PFSK-1 (cell line): ENCODE results near the gene POR.

Experiments used
- FOXP2 ChIP-seq: optimal IDR thresholded peaks from 2 replicates; pipeline ENCODE3; 2011; ENCODE audit warnings: borderline replicate concordance, control low read depth, inconsistent platforms; ENCODE audit not compliant: insufficient read depth; ENCODE audit errors: extremely low read length, extremely low read depth
- POLR2AphosphoS5 ChIP-seq: IDR thresholded peaks from 2 replicates; pipeline ENCODE4 v1.6.1; 2012; ENCODE audit warnings: low read depth, mild to moderate bottlenecking, control low read depth, low read length, moderate library complexity
- REST ChIP-seq, 2 experiments: IDR thresholded peaks; 2 replicates each; pipeline versions ENCODE4 v1.6.1 to v1.8.0; 2011 to 2012; ENCODE audit warnings: low read depth in 2 of 2, low read length in 2 of 2, control low read depth in 1 of 2, inconsistent platforms in 1 of 2, mild to moderate bottlenecking in 1 of 2, moderate library complexity in 1 of 2; ENCODE audit not compliant: insufficient read depth in 1 of 2
- SIN3A ChIP-seq: IDR thresholded peaks from 2 replicates; pipeline ENCODE4 v1.6.1; 2012; ENCODE audit warnings: mild to moderate bottlenecking, low read length, moderate library complexity, borderline replicate concordance; ENCODE audit not compliant: insufficient read depth
- TAF1 ChIP-seq: IDR thresholded peaks from 2 replicates; pipeline ENCODE4 v1.6.1; 2012; ENCODE audit warnings: low read length, control low read depth, borderline replicate concordance; ENCODE audit not compliant: insufficient read depth

The POR gene

GRCh38 chr7:75981453-75982305, 66.7 kb downstream of the POR start:
- TF ChIP-seq TAF1 = no peak
- no peak for TF ChIP-seq FOXP2
- TF ChIP-seq REST (IDR thresholded peaks at IDR 0.05; ENCODE audit: insufficient read depth in 1 of 2, low read depth in 2 of 2, low read length in 2 of 2) = no peak
- no peak for TF ChIP-seq SIN3A
- no peak for TF ChIP-seq POLR2AphosphoS5

GRCh38 chr7:75982306-75983064, 67.5 kb downstream of the POR start:
- TF ChIP-seq TAF1 = no peak
- no peak for TF ChIP-seq FOXP2
- no peak for TF ChIP-seq POLR2AphosphoS5
- no peak for TF ChIP-seq REST (IDR thresholded peaks at IDR 0.05; ENCODE audit: insufficient read depth in 1 of 2, low read depth in 2 of 2, low read length in 2 of 2)
- no peak for TF ChIP-seq SIN3A

- TF ChIP-seq SIN3A (no peak), POLR2AphosphoS5 (no peak), FOXP2 (no peak), TAF1 (no peak), REST (IDR thresholded peaks at IDR 0.05; ENCODE audit: insufficient read depth in 1 of 2, low read depth in 2 of 2, low read length in 2 of 2) (no peak)
Measured at GRCh38 chr7:75983471-75984129, 68.6 kb downstream of the POR start.

GRCh38 chr7:75984130-75985008, 69.4 kb downstream of the POR start:
- TF ChIP-seq FOXP2 (no peak), TAF1 (no peak), SIN3A (no peak), REST (IDR thresholded peaks at IDR 0.05; ENCODE audit: insufficient read depth in 1 of 2, low read depth in 2 of 2, low read length in 2 of 2) (no peak), POLR2AphosphoS5 (no peak)
